Activated T-cell treated with anti-CD3 and anti-CD28 coated beads for 48 hours (primary cell): ENCODE data around the gene SPHK1.

Experiments
- DNase-seq: peaks from one replicate; pipeline ENCODE4 v3.0.0-alpha.2; 2020; ENCODE audit warnings: low read depth

SPHK1 gene

GRCh38 chr17:76433693-76434092, 49.3 kb downstream of the SPHK1 start:
- no peak for DNase-seq

- DNase-seq = no peak
Measured at GRCh38 chr17:76434870-76435269, 50.5 kb downstream of the SPHK1 start.

- no peak for DNase-seq
Measured at GRCh38 chr17:76435751-76436150, 51.3 kb downstream of the SPHK1 start.
